HepG2 (cell line): ENCODE results near the gene MARVELD3. TPM values are rescaled to one million over a fixed set of nuclear protein-coding genes. Genes with fewer than 3 reads are reported as not detected.
A peak's percentile ranks its signal among the peaks of the same experiment; 100 is the strongest.

Experiments
- ATRX ChIP-seq: sonication (generic); formaldehyde crosslinking; IDR thresholded peaks from 2 replicates; pipeline ENCODE4 v1.4.0; 2020; ENCODE audit warnings: missing genetic modification reagents, borderline replicate concordance
- CCAR2 ChIP-seq: fragments of 200-400 bp; formaldehyde crosslinking; optimal IDR thresholded peaks from 2 replicates; pipeline ENCODE3; 2018; ENCODE audit warnings: low read depth, mild to moderate bottlenecking, low read length, moderate library complexity
- CENPX ChIP-seq: sonication (generic); formaldehyde crosslinking; IDR thresholded peaks from 2 replicates; pipeline ENCODE4 v1.9.0; 2021; ENCODE audit warnings: mild to moderate bottlenecking, missing genetic modification reagents, moderate library complexity
- EEA1 ChIP-seq: sonication (generic); formaldehyde crosslinking; IDR thresholded peaks from 2 replicates; pipeline ENCODE4 v1.5.1; 2020; ENCODE audit warnings: mild to moderate bottlenecking, missing genetic modification reagents, borderline replicate concordance
- ELK4 ChIP-seq: sonication (generic); formaldehyde crosslinking; IDR thresholded peaks from 2 replicates; pipeline ENCODE4 v1.9.0; 2021; ENCODE audit warnings: missing genetic modification reagents, borderline replicate concordance
- ERF ChIP-seq: IDR thresholded peaks from 2 replicates; pipeline ENCODE4 v1.6.1; 2018; ENCODE audit warnings: missing biosample characterization, missing genetic modification reagents
- FOXP1 ChIP-seq, 2 experiments: fragments of 450-650 bp in 1 of 2; IDR thresholded peaks; 2 replicates each; pipeline ENCODE4 v1.6.1; 2017 to 2018; ENCODE audit warnings: antibody characterized with exemption in 1 of 2
- GATAD2A ChIP-seq: IDR thresholded peaks from 2 replicates; pipeline ENCODE4 v1.6.1; 2016
- IKZF1 ChIP-seq: fragments of 450-650 bp; IDR thresholded peaks from 2 replicates; pipeline ENCODE4 v1.7.1; 2016
- IRF9 ChIP-seq: sonication (generic); formaldehyde crosslinking; IDR thresholded peaks from 2 replicates; pipeline ENCODE4 v1.8.0; 2022; ENCODE audit warnings: missing genetic modification reagents, mild to moderate bottlenecking, borderline replicate concordance
- MEF2D ChIP-seq: sonication (generic); formaldehyde crosslinking; IDR thresholded peaks from 2 replicates; pipeline ENCODE4 v1.5.1; 2020; ENCODE audit warnings: mild to moderate bottlenecking, missing genetic modification reagents
- MTF1 ChIP-seq: sonication (generic); formaldehyde crosslinking; IDR thresholded peaks from 2 replicates; pipeline ENCODE4 v1.5.0; 2020; ENCODE audit warnings: missing genetic modification reagents
- PLSCR1 ChIP-seq: sonication (generic); formaldehyde crosslinking; IDR thresholded peaks from 2 replicates; pipeline ENCODE4 v1.5.0; 2020; ENCODE audit warnings: missing genetic modification reagents, mild to moderate bottlenecking, borderline replicate concordance
- PPARG ChIP-seq: conservative IDR thresholded peaks from 2 replicates; pipeline ENCODE4 v1.6.1; 2016; ENCODE audit warnings: missing biosample characterization, missing genetic modification reagents
- RARA ChIP-seq: IDR thresholded peaks from 2 replicates; pipeline ENCODE4 v1.6.1; 2016; ENCODE audit warnings: missing genetic modification reagents, missing compliant biosample characterization
- REST ChIP-seq, 2 experiments: IDR thresholded peaks; 2 replicates each; pipeline ENCODE4 v1.6.1; 2011 to 2012; ENCODE audit warnings: low read length in 2 of 2, borderline replicate concordance in 1 of 2, low read depth in 1 of 2, mild to moderate bottlenecking in 1 of 2, moderate library complexity in 1 of 2
- SSRP1 ChIP-seq: IDR thresholded peaks from 2 replicates; pipeline ENCODE4 v1.6.1; 2016; ENCODE audit warnings: control low read depth
- ZNF124 ChIP-seq: sonication (generic); formaldehyde crosslinking; IDR thresholded peaks from 2 replicates; pipeline ENCODE4 v1.4.0; 2020; ENCODE audit warnings: missing genetic modification reagents
- ZNF30 ChIP-seq: sonication (generic); formaldehyde crosslinking; IDR thresholded peaks from 2 replicates; pipeline ENCODE4 v1.5.0; 2020; ENCODE audit warnings: mild to moderate bottlenecking, missing genetic modification reagents
- ZNF382 ChIP-seq: sonication (generic); formaldehyde crosslinking; IDR thresholded peaks from 2 replicates; pipeline ENCODE4 v1.5.0; 2020; ENCODE audit warnings: missing genetic modification reagents, mild to moderate bottlenecking, borderline replicate concordance
- ZNF383 ChIP-seq: sonication (generic); formaldehyde crosslinking; IDR thresholded peaks from 2 replicates; pipeline ENCODE4 v1.4.0; 2020; ENCODE audit warnings: missing genetic modification reagents, mild to moderate bottlenecking, borderline replicate concordance
- ZNF569 ChIP-seq: sonication (generic); formaldehyde crosslinking; IDR thresholded peaks from 2 replicates; pipeline ENCODE4 v1.5.0; 2020; ENCODE audit warnings: mild to moderate bottlenecking, missing genetic modification reagents, moderate library complexity, borderline replicate concordance
- ZNF614 ChIP-seq: IDR thresholded peaks from 2 replicates; pipeline ENCODE4 v1.6.1; 2018; ENCODE audit warnings: missing biosample characterization, missing genetic modification reagents, inconsistent platforms, borderline replicate concordance
- ZSCAN21 ChIP-seq: sonication (generic); formaldehyde crosslinking; IDR thresholded peaks from 2 replicates; pipeline ENCODE4 v1.8.0; 2022; ENCODE audit warnings: mild to moderate bottlenecking, missing genetic modification reagents, moderate library complexity, borderline replicate concordance
- polyA plus RNA-seq, 8 experiments: library from polyadenylated mRNA; depleted of rRNA in 3 of 8; stranded (reverse) in 7 of 8; unstranded in 1 of 8; fragments of >200 nt; fragmentation: Illumina TruSeq in 4 of 8; extraction: Trizol in 4 of 8; gene quantifications; 2 replicates each; pipeline versions ENCODE4 v1.2.1 to v1.2.3, GENCODE V29; 2011 to 2016; ENCODE audit warnings: low read depth in 4 of 8, missing spikeins in 1 of 8, mixed read lengths in 1 of 8; ENCODE audit not compliant: insufficient read depth in 1 of 8
- total RNA-seq, 5 experiments: library from RNA; depleted of rRNA; stranded (reverse); fragments of >200 nt; fragmentation: Illumina TruSeq; extraction: Trizol; gene quantifications; 2 replicates each; pipeline ENCODE4 v1.2.3, GENCODE V29; 2016; ENCODE audit warnings: low read depth in 1 of 5

Gene MARVELD3
- total and polyA plus RNA-seq, 2 of the 13 experiments (the other 11 are each of a cell fraction or from before 2014, with no cell fraction given), result 4.8 to 5.6 TPM

- TF ChIP-seq MEF2D (no peak), ZNF569 (CRISPR knock-in tag) (no peak), ZNF382 (no peak), SSRP1 (CRISPR knock-in tag) (0 out of 2 replicates have a peak, but pooled peaks have one; percentile 9), ZNF124 (0 out of 2 replicates have a peak, but pooled peaks have one; percentile 32), ATRX (no peak), ERF (CRISPR knock-in tag) (peak; percentile 35; the same call in 1 of the 2 replicates), PPARG (CRISPR knock-in tag) (peak; percentile 28; the same call in 1 of the 2 replicates), MTF1 (no peak), ZNF383 (CRISPR knock-in tag) (no peak), REST (IDR thresholded peaks at IDR 0.05; ENCODE audit: borderline replicate concordance in 1 of 2, low read depth in 1 of 2, low read length in 2 of 2) (0 out of 4 replicates have a peak, but pooled peaks of 1 of the 2 experiments have one; percentile 28), FOXP1 (IDR thresholded peaks at IDR 0.05) (no peak), FOXP1 (CRISPR knock-in tag; IDR thresholded peaks at IDR 0.05) (peak; percentile 90), ZNF614 (CRISPR knock-in tag) (peak; percentile 91), ZNF30 (CRISPR knock-in tag) (no peak), GATAD2A (peak; percentile 69; the same call in 1 of the 2 replicates), CENPX (CRISPR knock-in tag) (no peak), EEA1 (CRISPR knock-in tag) (no peak), CCAR2 (no peak), RARA (CRISPR knock-in tag) (peak; percentile 40; the same call in 1 of the 2 replicates), ZSCAN21 (CRISPR knock-in tag) (no peak), IKZF1 (no peak), ELK4 (CRISPR knock-in tag) (no peak), PLSCR1 (CRISPR knock-in tag) (no peak), IRF9 (CRISPR knock-in tag) (no peak)
Measured at GRCh38 chr16:71585318-71585703, 40.7 kb upstream of the MARVELD3 start (continued).
